Measurements from ENCODE around the gene FN1. TPM values are rescaled to one million over a fixed set of nuclear protein-coding genes. Genes with fewer than 3 reads are reported as not detected.

FN1 gene
- total RNA-seq, 2 experiments from 2014 or later: 0.53 to 0.71 TPM

- DNase-seq (no peak), ATAC-seq (ENCODE audit: low read depth) (no peak)
- H3K36me3 Mint-ChIP-seq: peaks cover 27% of the 10 kb centered on the region
- H3K4me1 Mint-ChIP-seq: no peaks in the 10 kb centered on the region
- no peaks in the 10 kb centered on the region for H3K27me3 Mint-ChIP-seq
- no peak overlapping the region for H3K4me3 Mint-ChIP-seq
- H3K9me3 Mint-ChIP-seq: peaks cover 6% of the 10 kb centered on the region
- no peak overlapping the region for H3K27ac Mint-ChIP-seq
- POLR2A ChIA-PET: no interaction called here
Measured at GRCh38 chr2:215372968-215373649, 62.8 kb downstream of the FN1 start.

GRCh38 chr2:215371915-215372897 is 63.7 kb downstream of the FN1 start:
- no peaks in the 10 kb centered on the region for H3K27me3 Mint-ChIP-seq
- H3K36me3 Mint-ChIP-seq: peaks cover 27% of the 10 kb centered on the region
- ATAC-seq (ENCODE audit: low read depth) (no peak), DNase-seq (no peak)
- POLR2A ChIA-PET: no interaction called here
- H3K4me3 Mint-ChIP-seq: no peak overlapping the region
- H3K9me3 Mint-ChIP-seq: peaks cover 6% of the 10 kb centered on the region
- no peaks in the 10 kb centered on the region for H3K4me1 Mint-ChIP-seq
- H3K27ac Mint-ChIP-seq: no peak overlapping the region

DNA sequence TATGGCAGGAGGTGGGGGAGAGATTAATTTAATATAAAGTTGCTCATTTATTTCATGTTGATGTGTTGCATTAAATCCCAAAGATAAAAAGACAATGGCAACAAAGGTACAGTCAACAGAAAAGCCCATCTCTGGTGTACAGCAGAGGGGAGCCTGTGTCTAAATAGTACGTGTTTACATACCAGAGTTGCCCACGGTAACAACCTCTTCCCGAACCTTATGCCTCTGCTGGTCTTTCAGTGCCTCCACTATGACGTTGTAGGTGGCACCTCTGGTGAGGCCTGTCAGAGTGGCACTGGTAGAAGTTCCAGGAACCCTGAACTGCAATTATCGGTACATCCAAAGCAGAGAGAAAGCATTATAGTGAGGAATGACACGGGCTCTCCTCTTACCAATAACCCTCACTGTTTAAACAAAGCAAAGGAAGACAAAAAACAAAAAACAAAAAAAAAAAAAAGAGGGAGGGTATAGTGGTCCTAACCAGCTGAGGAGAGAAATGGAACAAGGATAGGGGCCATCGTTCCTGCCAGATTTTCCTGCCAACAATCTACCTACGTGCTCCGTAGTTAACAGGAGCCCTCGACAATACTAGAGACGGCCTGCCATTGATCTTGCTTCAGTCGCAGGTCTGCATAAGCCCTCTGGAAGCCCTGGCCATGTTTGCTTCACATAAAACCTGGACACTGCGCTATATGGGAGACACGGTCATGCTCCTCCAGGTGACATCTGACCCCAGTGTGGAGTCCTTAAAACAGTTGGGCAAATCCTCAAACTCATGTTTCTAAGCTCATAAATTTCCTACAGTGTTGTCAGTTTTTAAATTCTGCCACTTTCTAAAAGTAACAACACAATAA is 65.5 kb downstream of the FN1 start:
- Mint-ChIP-seq H3K27ac (no peak overlapping the region), H3K27me3 (no peaks in the 10 kb centered on the region), H3K4me1 (no peaks in the 10 kb centered on the region), H3K9me3 (peaks cover 6% of the 10 kb centered on the region), H3K4me3 (no peak overlapping the region), H3K36me3 (peaks cover 29% of the 10 kb centered on the region)
- POLR2A ChIA-PET: no interaction called here
- no peak for ATAC-seq (ENCODE audit: low read depth)
- no peak for DNase-seq

GRCh38 chr2:215369181-215369760 is 66.6 kb downstream of the FN1 start:
- no peaks in the 10 kb centered on the region for H3K27me3 Mint-ChIP-seq
- no peak overlapping the region for H3K27ac Mint-ChIP-seq
- H3K9me3 Mint-ChIP-seq: no peaks in the 10 kb centered on the region
- peaks cover 29% of the 10 kb centered on the region for H3K36me3 Mint-ChIP-seq
- no peaks in the 10 kb centered on the region for H3K4me1 Mint-ChIP-seq
- ATAC-seq (ENCODE audit: low read depth) (no peak), DNase-seq (no peak)
- POLR2A ChIA-PET: no interaction called here
- no peak overlapping the region for H3K4me3 Mint-ChIP-seq

GRCh38 chr2:215368493-215368809 is 67.4 kb downstream of the FN1 start:
- POLR2A ChIA-PET: no interaction called here
- ATAC-seq (ENCODE audit: low read depth) (no peak), DNase-seq (no peak)
- H3K36me3 Mint-ChIP-seq: peaks cover 30% of the 10 kb centered on the region
- H3K9me3 Mint-ChIP-seq: no peaks in the 10 kb centered on the region
- H3K27ac Mint-ChIP-seq: no peak overlapping the region
- H3K27me3 Mint-ChIP-seq: no peaks in the 10 kb centered on the region
- no peak overlapping the region for H3K4me3 Mint-ChIP-seq
- H3K4me1 Mint-ChIP-seq: no peaks in the 10 kb centered on the region

GRCh38 chr2:215367662-215368492 is 68.0 kb downstream of the FN1 start:
- H3K36me3 Mint-ChIP-seq: peaks cover 31% of the 10 kb centered on the region
- H3K9me3 Mint-ChIP-seq: no peaks in the 10 kb centered on the region
- no peaks in the 10 kb centered on the region for H3K4me1 Mint-ChIP-seq
- H3K27ac Mint-ChIP-seq: no peak overlapping the region
- H3K27me3 Mint-ChIP-seq: no peaks in the 10 kb centered on the region
- no peak for DNase-seq
- POLR2A ChIA-PET: no interaction called here
- ATAC-seq (ENCODE audit: low read depth): no peak
- H3K4me3 Mint-ChIP-seq: no peak overlapping the region

- no peak for DNase-seq
- H3K9me3 Mint-ChIP-seq: no peaks in the 10 kb centered on the region
- POLR2A ChIA-PET: no interaction called here
- no peaks in the 10 kb centered on the region for H3K4me1 Mint-ChIP-seq
- ATAC-seq (ENCODE audit: low read depth): no peak
- H3K27ac Mint-ChIP-seq: no peak overlapping the region
- H3K4me3 Mint-ChIP-seq: no peak overlapping the region
- H3K27me3 Mint-ChIP-seq: no peaks in the 10 kb centered on the region
- H3K36me3 Mint-ChIP-seq: peaks cover 33% of the 10 kb centered on the region
Measured at GRCh38 chr2:215366440-215367032, 69.3 kb downstream of the FN1 start.

- H3K9me3 Mint-ChIP-seq: no peaks in the 10 kb centered on the region
- DNase-seq: no peak
- no peak overlapping the region for H3K4me3 Mint-ChIP-seq
- no peaks in the 10 kb centered on the region for H3K4me1 Mint-ChIP-seq
- POLR2A ChIA-PET: interaction anchor here (0.6 kb wide), 1 partner anchor 54 kb away, joined by 3 read pairs; the partner anchor contains the start of gene ATIC
- ATAC-seq (ENCODE audit: low read depth): no peak
- peaks cover 34% of the 10 kb centered on the region for H3K36me3 Mint-ChIP-seq
- no peak overlapping the region for H3K27ac Mint-ChIP-seq
- H3K27me3 Mint-ChIP-seq: no peaks in the 10 kb centered on the region
Measured at GRCh38 chr2:215365184-215365658, 70.6 kb downstream of the FN1 start.

DNA sequence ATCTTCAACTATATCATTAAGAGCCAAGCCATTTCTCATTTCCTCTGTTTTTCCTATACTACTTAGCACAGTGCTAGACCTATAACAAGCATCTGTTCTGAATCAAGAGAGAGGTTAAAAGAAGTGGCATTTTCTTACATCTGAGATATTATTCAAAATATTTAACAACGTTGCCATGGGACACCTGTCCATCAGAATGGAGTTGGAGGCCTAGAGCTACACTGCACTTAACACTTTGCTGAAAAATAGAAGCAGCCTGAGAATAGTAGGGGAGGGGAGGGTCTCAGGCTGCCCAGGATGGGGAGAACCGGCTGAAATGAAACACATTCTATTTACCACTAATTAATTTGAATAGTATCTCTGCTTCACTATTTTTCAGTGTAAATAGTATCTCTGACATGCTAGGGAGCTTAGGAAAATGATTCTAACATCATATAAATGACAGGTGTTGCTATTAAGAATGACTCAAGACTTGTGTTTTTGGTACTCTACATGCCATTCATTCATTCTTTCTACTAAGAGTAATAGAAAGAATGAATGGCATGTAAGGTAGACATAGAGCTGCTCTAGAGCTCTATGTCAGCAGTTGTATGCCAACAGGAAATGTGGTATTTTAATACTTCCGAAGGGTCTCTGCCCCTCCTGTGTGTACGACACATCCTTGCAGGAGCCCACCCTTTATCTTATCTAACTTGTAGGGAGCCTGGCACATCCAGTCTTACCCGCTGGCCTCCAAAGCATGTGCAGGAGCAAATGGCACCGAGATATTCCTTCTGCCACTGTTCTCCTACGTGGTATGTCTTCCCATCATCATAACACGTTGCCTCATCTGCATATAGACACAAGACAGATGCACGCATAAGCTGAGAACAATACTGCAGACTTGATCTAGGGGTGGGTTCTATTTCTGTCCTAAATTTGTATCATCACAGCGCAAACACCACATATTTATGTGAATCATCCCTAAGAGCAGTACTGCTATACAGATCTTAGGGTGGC is 71.4 kb downstream of the FN1 start:
- Mint-ChIP-seq H3K27ac (no peak overlapping the region), H3K36me3 (peaks cover 33% of the 10 kb centered on the region), H3K4me1 (no peaks in the 10 kb centered on the region), H3K4me3 (no peak overlapping the region), H3K27me3 (no peaks in the 10 kb centered on the region), H3K9me3 (no peaks in the 10 kb centered on the region)
- POLR2A ChIA-PET: interaction anchor here (0.6 kb wide), 1 partner anchor 53 kb away, joined by 3 read pairs; the partner anchor contains the start of gene ATIC
- DNase-seq (no peak), ATAC-seq (ENCODE audit: low read depth) (no peak)

GRCh38 chr2:215363461-215364156 is 72.3 kb downstream of the FN1 start:
- POLR2A ChIA-PET: no interaction called here
- no peak overlapping the region for H3K27ac Mint-ChIP-seq
- H3K4me3 Mint-ChIP-seq: no peak overlapping the region
- no peak for DNase-seq
- H3K36me3 Mint-ChIP-seq: peaks cover 29% of the 10 kb centered on the region
- H3K9me3 Mint-ChIP-seq: no peaks in the 10 kb centered on the region
- no peaks in the 10 kb centered on the region for H3K4me1 Mint-ChIP-seq
- no peak for ATAC-seq (ENCODE audit: low read depth)
- H3K27me3 Mint-ChIP-seq: no peaks in the 10 kb centered on the region

GRCh38 chr2:215363039-215363438 is 72.8 kb downstream of the FN1 start:
- Mint-ChIP-seq H3K36me3 (peaks cover 29% of the 10 kb centered on the region), H3K4me1 (no peaks in the 10 kb centered on the region), H3K27me3 (no peaks in the 10 kb centered on the region), H3K9me3 (no peaks in the 10 kb centered on the region), H3K27ac (no peak overlapping the region), H3K4me3 (no peak overlapping the region)
- DNase-seq (no peak), ATAC-seq (ENCODE audit: low read depth) (no peak)
- POLR2A ChIA-PET: no interaction called here
